SK-MEL-5 (cell line): ENCODE data around the gene RGS12. TPM values are rescaled to one million over a fixed set of nuclear protein-coding genes. Genes with fewer than 3 reads are reported as not detected.

Experiments
- DNase-seq: peaks from one replicate; pipeline ENCODE4 v3.0.0-alpha.2; 2016; ENCODE audit warnings: low read depth, low spot score
- in situ Hi-C: cut with HindIII; loops from 2 replicates; pipeline ENCODE4 v1.10.0; 2016; ENCODE audit warnings: low sequenced_read_pairs, high pct_unique_total_duplicates, low pct_unique_long_range_greater_than_20kb
- polyA plus RNA-seq, 2 experiments: library from polyadenylated mRNA; depleted of rRNA; stranded (reverse); fragments of >200 nt; gene quantifications; 2 replicates each; pipeline ENCODE4 v1.2.3, GENCODE V29; 2015
- total RNA-seq: library from RNA; depleted of rRNA; stranded (reverse); fragments of >200 nt; shearing (Covaris generic); gene quantifications from 2 replicates; pipeline ENCODE4 v1.2.3, GENCODE V29; 2014; rRNA removed

The RGS12 gene
- 3.9 and 4.8 TPM in 2 replicates for total RNA-seq
- polyA plus RNA-seq (2015; cell fraction: cytosol; rRNA removed): 6.1 and 6.6 TPM in 2 replicates
- polyA plus RNA-seq (2015; cell fraction: nucleus; rRNA removed): 19.9 and 22.7 TPM in 2 replicates

DNA sequence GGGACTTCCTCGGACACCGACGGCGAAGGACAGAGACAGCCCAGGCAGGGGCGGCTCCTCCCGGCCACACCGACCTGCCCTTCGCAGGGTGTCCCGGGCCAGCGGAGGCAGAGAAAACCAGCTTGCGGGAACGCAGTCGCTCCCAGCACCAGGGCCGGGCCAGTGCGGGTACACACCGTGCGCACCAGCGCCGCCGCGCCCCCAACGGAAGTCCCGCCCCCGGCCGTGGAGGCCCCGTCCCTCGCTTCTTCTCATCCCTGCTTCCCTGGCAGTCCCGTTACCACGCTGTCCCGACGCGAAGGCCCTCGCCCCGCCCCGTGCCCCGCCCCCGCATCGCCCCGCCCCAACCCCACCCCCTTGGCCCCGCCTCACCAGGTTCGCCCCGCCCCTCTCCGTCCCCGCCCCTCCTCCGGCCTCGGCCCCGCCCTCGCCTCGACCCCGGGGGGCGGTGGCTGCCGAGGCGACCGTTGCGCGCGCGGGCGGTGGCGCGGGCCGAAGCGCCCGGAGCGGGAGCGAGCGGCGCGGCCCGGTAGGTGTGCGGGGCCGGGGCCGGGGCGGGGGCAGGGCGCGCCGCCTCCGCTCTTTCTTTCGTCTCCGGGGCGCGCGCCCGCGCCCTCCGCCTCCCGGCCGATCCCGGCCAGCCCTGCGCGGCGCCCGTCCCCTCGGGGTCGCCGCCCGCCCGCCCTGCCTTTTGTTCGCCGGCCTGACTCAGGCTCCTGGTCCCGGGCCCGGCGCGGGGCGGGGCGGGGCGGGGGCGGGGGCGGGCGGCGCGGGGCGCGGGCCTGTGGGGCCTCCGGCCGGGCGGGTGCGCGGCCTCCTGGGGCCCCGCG is at the start of gene RGS12:
Gene RGS12 (plus strand): TSS at position 451 of the 830 bp plus-strand sequence. CDS start 23,150 bp downstream, outside the sequence.
- in situ Hi-C loops: no loop called here
- peak; percentile 92 for DNase-seq

DNA sequence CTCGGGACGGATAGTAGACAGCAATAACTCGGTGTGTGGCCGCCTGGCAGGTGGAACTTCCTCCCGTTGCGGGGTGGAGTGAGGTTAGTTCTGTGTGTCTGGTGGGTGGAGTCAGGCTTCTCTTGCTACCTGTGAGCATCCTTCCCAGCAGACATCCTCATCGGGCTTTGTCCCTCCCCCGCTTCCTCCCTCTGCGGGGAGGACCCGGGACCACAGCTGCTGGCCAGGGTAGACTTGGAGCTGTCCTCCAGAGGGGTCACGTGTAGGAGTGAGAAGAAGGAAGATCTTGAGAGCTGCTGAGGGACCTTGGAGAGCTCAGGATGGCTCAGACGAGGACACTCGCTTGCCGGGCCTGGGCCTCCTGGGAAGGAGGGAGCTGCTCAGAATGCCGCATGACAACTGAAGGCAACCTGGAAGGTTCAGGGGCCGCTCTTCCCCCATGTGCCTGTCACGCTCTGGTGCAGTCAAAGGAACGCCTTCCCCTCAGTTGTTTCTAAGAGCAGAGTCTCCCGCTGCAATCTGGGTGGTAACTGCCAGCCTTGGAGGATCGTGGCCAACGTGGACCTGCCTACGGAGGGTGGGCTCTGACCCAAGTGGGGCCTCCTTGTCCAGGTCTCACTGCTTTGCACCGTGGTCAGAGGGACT is 49.6 kb upstream of the RGS12 start:
- DNase-seq: no peak
- in situ Hi-C loops: no loop called here

DNA sequence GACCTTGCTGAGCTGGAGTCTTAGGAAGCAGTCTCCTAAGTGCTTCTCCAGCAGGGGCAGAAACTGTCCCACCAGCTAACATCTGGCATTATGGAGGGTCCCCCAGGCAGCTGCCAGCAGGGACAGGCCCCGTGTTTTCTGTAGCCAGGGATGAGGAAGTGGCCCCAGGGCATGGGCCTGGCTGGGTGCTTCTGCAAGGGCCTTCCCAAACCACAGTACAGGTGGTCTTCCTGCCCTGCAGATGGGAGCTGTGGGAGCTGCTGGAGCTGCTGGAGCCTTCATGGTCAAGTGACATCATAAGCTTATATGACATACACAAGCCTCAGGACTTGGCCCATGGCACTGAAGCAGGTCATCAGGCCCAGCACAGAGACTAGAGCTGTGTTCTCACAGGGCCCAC is 48.8 kb upstream of the RGS12 start:
- in situ Hi-C loops: no loop called here

DNA sequence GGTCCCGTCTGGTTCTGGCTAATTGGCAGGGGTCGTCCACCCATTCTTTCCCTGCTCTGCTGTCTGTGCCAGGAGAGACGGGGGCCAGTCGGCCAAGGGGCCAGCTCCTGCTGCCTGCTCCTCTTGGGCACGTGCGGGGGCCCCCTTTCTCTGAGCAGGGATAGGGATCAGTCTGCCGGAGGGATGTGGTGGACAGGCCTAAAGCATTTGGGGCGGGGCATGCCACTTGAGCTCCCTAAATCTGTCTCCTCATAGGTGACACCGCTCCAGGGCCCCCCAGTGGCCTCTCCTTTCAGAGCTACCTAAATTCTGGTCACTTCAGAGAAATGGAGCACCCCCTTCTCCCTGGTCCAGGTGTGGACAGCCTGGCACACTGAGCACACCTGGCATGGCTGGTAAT is 48.1 kb upstream of the RGS12 start:
- in situ Hi-C loops: no loop called here

More for the DNA sequence above, 48.8 kb upstream of the RGS12 start:
- DNase-seq: no peak

DNA sequence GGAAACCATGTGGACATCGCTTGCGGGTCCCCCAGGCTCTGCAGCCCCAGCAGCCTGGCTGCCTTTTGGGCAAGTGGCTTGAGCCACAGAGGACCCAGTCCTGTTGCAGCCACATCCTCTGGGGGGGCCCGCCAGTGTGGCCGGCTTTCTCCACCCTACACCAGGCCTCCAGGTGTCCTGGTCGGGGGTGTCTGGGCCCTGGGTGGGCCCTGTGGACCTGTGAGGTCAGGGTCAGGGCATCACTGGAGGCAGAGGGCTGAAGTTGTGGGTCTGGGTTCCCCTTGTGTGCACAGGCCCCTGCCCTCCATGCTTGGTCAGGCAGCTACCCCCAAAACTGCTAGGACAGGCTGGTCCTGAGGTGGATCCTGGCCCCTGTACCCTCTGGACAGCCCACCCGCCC is 47.1 kb upstream of the RGS12 start:
- in situ Hi-C loops: no loop called here
- no peak for DNase-seq

More for the DNA sequence above, 48.1 kb upstream of the RGS12 start:
- no peak for DNase-seq

- DNase-seq: no peak
- in situ Hi-C loops: no loop called here
Measured at GRCh38 chr4:3246458-3247398, 46.1 kb upstream of the RGS12 start.

GRCh38 chr4:3247399-3248177 is 45.2 kb upstream of the RGS12 start:
- in situ Hi-C loops: no loop called here

GRCh38 chr4:3248178-3248480 is 44.7 kb upstream of the RGS12 start:
- in situ Hi-C loops: no loop called here
- no peak for DNase-seq

More at GRCh38 chr4:3247399-3248177, 45.2 kb upstream of the RGS12 start:
- no peak for DNase-seq

DNA sequence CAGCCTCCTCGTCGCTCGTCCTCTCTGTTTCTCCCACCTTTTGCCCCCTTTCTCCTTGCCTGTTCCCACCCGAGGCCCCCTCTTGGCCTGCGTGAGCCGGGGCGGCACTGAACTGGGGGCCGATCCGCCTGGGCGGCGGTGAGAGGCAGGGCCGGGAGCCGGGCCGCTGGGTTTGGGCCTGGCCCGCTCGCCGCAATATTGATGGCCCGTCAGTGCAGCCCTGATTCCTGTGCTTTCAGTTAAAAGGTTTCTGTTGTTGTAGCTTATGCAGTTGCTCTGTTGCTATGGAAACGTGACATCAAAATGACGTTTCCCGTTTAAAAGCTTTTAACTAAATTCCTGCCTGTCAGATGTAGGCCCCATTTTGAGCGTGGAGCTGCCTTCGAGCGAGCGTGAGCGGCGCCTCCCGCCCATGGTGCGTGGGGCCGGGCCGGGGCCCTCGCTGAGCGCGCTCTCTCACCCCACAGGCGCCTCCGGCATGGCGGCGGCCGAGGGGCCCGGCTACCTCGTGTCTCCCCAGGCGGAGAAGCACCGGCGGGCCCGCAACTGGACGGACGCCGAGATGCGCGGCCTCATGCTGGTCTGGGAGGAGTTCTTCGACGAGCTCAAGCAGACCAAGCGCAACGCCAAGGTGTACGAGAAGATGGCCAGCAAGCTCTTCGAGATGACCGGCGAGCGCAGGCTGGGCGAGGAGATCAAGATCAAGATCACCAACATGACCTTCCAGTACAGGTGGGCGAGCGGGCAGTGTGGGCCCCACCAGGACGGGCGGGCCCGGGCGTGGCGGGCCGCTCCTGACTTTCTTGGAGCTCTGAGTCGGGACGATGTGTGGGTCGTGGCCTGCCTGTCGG is 43.8 kb upstream of the RGS12 start, which contains the start of gene MSANTD1:
Gene MSANTD1 (plus strand): TSS at position 349 of the 851 bp plus-strand sequence. CDS start 64 bp downstream, at position 413.
- no peak for DNase-seq
- in situ Hi-C loops: no loop called here

DNA sequence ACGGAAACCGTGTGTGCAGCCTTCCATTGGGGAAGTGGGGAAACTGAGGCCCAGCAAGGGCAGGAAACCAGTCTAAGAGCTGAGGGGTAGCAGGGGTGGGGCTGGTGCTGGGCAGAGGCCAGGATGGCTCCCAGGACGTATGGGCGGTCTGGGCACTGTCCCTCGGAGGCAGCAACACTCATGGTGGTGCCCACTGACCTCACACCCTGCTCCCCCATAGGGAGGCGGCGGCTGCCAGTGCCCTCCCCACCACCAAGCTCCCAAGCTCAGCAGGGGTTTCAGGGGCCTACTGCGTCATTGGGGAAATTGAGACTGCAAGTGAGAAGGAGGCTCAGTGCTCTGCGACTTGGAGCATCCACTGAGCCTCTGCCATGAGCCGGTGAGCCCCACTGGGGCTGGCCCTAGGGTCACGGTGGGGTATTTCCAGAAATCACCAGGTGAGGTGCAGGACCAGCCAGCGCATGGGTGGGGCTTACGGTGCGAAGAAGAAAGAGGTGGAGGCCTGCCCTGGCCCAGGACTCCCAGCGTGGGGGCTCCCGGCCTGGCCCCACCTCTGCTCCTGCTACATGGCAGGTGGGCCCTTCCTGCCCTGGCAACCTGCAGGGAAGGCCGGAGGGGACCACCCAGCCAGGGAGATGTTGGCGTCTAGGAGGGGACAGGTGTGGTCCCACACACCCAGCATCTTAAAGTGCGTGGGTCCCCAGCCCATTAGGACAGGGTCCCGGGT is 42.9 kb upstream of the RGS12 start:
- in situ Hi-C loops: no loop called here
- no peak for DNase-seq

GRCh38 chr4:3250438-3250955 is 42.3 kb upstream of the RGS12 start:
- in situ Hi-C loops: no loop called here
- DNase-seq: no peak

- DNase-seq: no peak
Measured at GRCh38 chr4:3250956-3251690, 41.7 kb upstream of the RGS12 start.

DNA sequence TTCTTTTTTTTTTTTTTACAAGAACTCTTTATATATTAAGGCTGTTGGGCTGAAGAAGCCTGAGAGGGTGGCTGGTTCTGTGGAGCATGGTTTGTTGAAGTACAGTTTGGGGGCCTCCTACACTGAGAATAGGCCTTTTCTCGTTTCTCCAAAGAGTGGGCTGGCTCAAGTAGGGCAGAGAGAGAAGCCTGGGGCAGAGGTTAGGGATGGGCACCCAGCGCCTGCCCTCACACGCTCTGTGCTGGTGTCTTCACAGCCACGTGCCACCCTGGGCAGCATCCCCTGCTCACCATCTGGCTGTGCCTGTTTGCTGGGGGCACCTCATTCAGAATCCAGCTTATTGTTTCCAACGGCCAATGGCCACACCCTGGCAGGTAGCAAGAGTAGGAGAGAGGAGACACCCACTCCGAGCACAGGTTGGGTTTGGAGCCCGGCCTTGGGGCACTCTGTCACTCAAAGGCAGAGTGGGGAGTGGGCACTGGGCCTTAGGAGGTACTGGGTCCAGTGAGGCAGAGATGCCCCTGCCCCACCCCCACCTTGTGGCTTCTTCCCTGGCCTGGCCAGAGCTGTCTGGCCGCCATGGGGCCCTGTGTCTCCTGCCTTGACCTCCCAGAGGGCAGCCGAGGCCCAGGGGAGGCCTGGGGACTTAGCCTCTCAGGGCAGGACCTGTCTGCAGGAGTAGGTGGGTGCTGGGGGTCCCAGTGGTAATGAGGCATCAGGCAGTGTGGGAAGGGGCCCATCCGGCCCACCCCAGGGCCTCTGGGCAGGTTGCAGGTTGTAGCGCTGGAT is 40.9 kb upstream of the RGS12 start:
- in situ Hi-C loops: no loop called here
- DNase-seq: no peak

More at GRCh38 chr4:3250956-3251690, 41.7 kb upstream of the RGS12 start:
- in situ Hi-C loops: no loop called here

DNA sequence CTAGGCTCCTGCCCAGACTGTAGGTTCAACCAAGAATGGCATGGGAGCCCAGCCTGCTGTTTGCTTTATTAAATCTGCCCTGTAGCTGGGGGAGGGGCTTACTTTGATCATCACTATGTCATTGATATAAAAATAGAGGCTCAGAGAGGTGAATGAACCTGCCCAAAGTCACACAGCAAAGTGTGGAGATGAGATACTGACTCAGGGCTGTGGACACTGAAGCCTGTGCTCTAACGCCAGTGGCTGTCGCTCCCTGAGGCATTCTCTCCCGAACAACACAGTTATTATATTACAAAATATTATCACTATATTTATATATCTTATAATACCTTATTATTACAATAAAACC is 40.4 kb upstream of the RGS12 start:
- no peak for DNase-seq
- in situ Hi-C loops: no loop called here
